HCT116 (cell line): ENCODE data around the gene SHISA3. TPM values are rescaled to one million over a fixed set of nuclear protein-coding genes. Genes with fewer than 3 reads are reported as not detected.

ENCODE experiments used
- ATF3 ChIP-seq: IDR thresholded peaks from 2 replicates; pipeline ENCODE4 v1.6.1; 2012
- POLR2AphosphoS5 ChIP-seq: IDR thresholded peaks from 2 replicates; pipeline ENCODE4 v1.6.1; 2011; ENCODE audit warnings: mild to moderate bottlenecking, low read depth, low read length, moderate library complexity
- RAD21 ChIP-seq: IDR thresholded peaks from 2 replicates; pipeline ENCODE4 v1.6.1; 2012; ENCODE audit warnings: low read depth, mild to moderate bottlenecking
- REST ChIP-seq: IDR thresholded peaks from 2 replicates; pipeline ENCODE4 v1.6.1; 2012; ENCODE audit warnings: low read depth
- SRF ChIP-seq: IDR thresholded peaks from 2 replicates; pipeline ENCODE4 v1.6.1; 2012; ENCODE audit warnings: low read depth
- ZBTB33 ChIP-seq: IDR thresholded peaks from 2 replicates; pipeline ENCODE4 v1.6.1; 2011; ENCODE audit warnings: mild to moderate bottlenecking, low read length, moderate library complexity; ENCODE audit not compliant: insufficient replicate concordance; ENCODE audit errors: extremely low read depth
- ZNF274 ChIP-seq: fragments of 200-500 bp; sonication (Bioruptor generic); IDR thresholded peaks from 2 replicates; pipeline ENCODE4 v1.6.1; 2014; ENCODE audit warnings: mild to moderate bottlenecking, low read depth, low read length, inconsistent platforms
- total RNA-seq: library from RNA; stranded (reverse); gene quantifications from one replicate; pipeline ENCODE4 v1.2.1, GENCODE V29; 2021; ENCODE audit not compliant: unreplicated experiment

SHISA3 gene
- total RNA-seq, 1 experiment from 2014 or later, result not detected

- TF ChIP-seq REST, result no peak
- TF ChIP-seq ZNF274, result no peak
- no peak for TF ChIP-seq POLR2AphosphoS5
- no peak for TF ChIP-seq ZBTB33
- TF ChIP-seq ATF3, result no peak
- no peak for TF ChIP-seq SRF
- no peak for TF ChIP-seq RAD21
Observed at GRCh38 chr4:42446823-42447222, 49.5 kb downstream of the SHISA3 start (continued).

Other genes with a start within 250 kb of the SHISA3 start
- 0.05 TPM for gene BEND4, start 244.8 kb upstream of the SHISA3 start, total RNA-seq